GM18858 (cell line): ENCODE measurements around the gene SH3PXD2A.
"Not testable (repeated sequence)": the region's sequence is repeated elsewhere in the genome, so short reads cannot be mapped to it uniquely, and the experiment has no call there.

ENCODE experiments used
- ATAC-seq: cut with Tn5 transposase; IDR thresholded peaks from one replicate; pipeline ENCODE4 v1.9.1; 2021; ENCODE audit not compliant: unreplicated experiment

Gene SH3PXD2A

GRCh38 chr10:103612462-103613365 is 242.7 kb downstream of the SH3PXD2A start:
- no peak for ATAC-seq

- ATAC-seq = no peak
Observed at GRCh38 chr10:103610921-103611511, 244.4 kb downstream of the SH3PXD2A start.

- ATAC-seq = no peak
Observed at GRCh38 chr10:103610083-103610472, 245.3 kb downstream of the SH3PXD2A start.

- no peak for ATAC-seq
Observed at GRCh38 chr10:103609231-103610082, 245.9 kb downstream of the SH3PXD2A start.

- ATAC-seq = not testable (repeated sequence)
Observed at GRCh38 chr10:103608056-103608455, 247.3 kb downstream of the SH3PXD2A start.

GRCh38 chr10:103607051-103607450 is 248.3 kb downstream of the SH3PXD2A start:
- ATAC-seq = not testable (repeated sequence)

- ATAC-seq = not testable (repeated sequence)
Observed at GRCh38 chr10:103606097-103606438, 249.3 kb downstream of the SH3PXD2A start.

- no peak for ATAC-seq
Observed at GRCh38 chr10:103605359-103606096, 249.8 kb downstream of the SH3PXD2A start.

GRCh38 chr10:103603382-103603781 is 252.0 kb downstream of the SH3PXD2A start:
- ATAC-seq = no peak

GRCh38 chr10:103602852-103603155 is 252.6 kb downstream of the SH3PXD2A start:
- ATAC-seq = no peak

- ATAC-seq = no peak
Observed at GRCh38 chr10:103602028-103602851, 253.1 kb downstream of the SH3PXD2A start.

GRCh38 chr10:103600956-103601569 is 254.3 kb downstream of the SH3PXD2A start:
- no peak for ATAC-seq

- ATAC-seq = no peak
Observed at GRCh38 chr10:103600325-103600724, 255.1 kb downstream of the SH3PXD2A start.

- no peak for ATAC-seq
Observed at GRCh38 chr10:103599907-103600306, 255.5 kb downstream of the SH3PXD2A start.

- ATAC-seq = no peak
Observed at GRCh38 chr10:103599211-103599610, 256.2 kb downstream of the SH3PXD2A start.

- no peak for ATAC-seq
Observed at GRCh38 chr10:103598654-103599115, 256.7 kb downstream of the SH3PXD2A start.

GRCh38 chr10:103597003-103597402 is 258.4 kb downstream of the SH3PXD2A start:
- no peak for ATAC-seq

- no peak for ATAC-seq
Observed at GRCh38 chr10:103595933-103596726, 259.2 kb downstream of the SH3PXD2A start.
